OCI-LY3 (cell line): ENCODE results near the gene MSL1.

Experiments
- CTCF ChIP-seq: fragments of 200-600, 300-600 bp; sonication (generic); IDR thresholded peaks from 2 replicates; pipeline ENCODE4 v1.5.1; 2014; ENCODE audit warnings: antibody characterized with exemption, low read length, low read depth
- EZH2phosphoT487 ChIP-seq: fragments of 200-600 bp; shearing (Covaris generic); IDR thresholded peaks from 2 replicates; pipeline ENCODE4 v1.6.1; 2018; ENCODE audit warnings: antibody characterized with exemption, mixed run types, low read depth

- TF ChIP-seq CTCF: no peak
- no peak for TF ChIP-seq EZH2phosphoT487
These were observed 22.7 kb upstream of the MSL1 start for GRCh38 chr17:40098846-40099618.
